ENCODE measurements around the gene TIGD7.
"Not testable (repeated sequence)": the region's sequence is repeated elsewhere in the genome, so short reads cannot be mapped to it uniquely, and the experiment has no call there.

Gene TIGD7

GRCh38 chr16:3282730-3283542 is 22.3 kb downstream of the TIGD7 start, which contains the start of gene ZNF263:
Gene ZNF263, plus strand, starts transcription at chr16:3283491. Its CDS starts 328 bp downstream, at chr16:3283819.
- peak; percentile 88 for DNase-seq (ENCODE audit: low read depth)

GRCh38 chr16:3282103-3282729 is 23.0 kb downstream of the TIGD7 start:
- no peak for DNase-seq (ENCODE audit: low read depth)

- DNase-seq (ENCODE audit: low read depth) = no peak
These were observed 23.9 kb downstream of the TIGD7 start for GRCh38 chr16:3281222-3281820.

GRCh38 chr16:3276679-3277078 is 28.6 kb downstream of the TIGD7 start:
- no peak for DNase-seq (ENCODE audit: low read depth)

- DNase-seq (ENCODE audit: low read depth) = no peak
These were observed 30.3 kb downstream of the TIGD7 start for GRCh38 chr16:3274947-3275346.

- no peak for DNase-seq (ENCODE audit: low read depth)
These were observed 30.7 kb downstream of the TIGD7 start for GRCh38 chr16:3274490-3274889.

- not testable (repeated sequence) for DNase-seq (ENCODE audit: low read depth)
These were observed 33.9 kb downstream of the TIGD7 start for GRCh38 chr16:3271281-3271680.

GRCh38 chr16:3270718-3271117 is 34.5 kb downstream of the TIGD7 start:
- not testable (repeated sequence) for DNase-seq (ENCODE audit: low read depth)

GRCh38 chr16:3268294-3268693 is 36.9 kb downstream of the TIGD7 start:
- DNase-seq (ENCODE audit: low read depth) = no peak

- no peak for DNase-seq (ENCODE audit: low read depth)
These were observed 38.2 kb downstream of the TIGD7 start for GRCh38 chr16:3266873-3267537.

- peak; percentile 93 for DNase-seq (ENCODE audit: low read depth)
These were observed 40.8 kb downstream of the TIGD7 start for GRCh38 chr16:3264137-3265036.

- no peak for DNase-seq (ENCODE audit: low read depth)
These were observed 42.7 kb downstream of the TIGD7 start for GRCh38 chr16:3262517-3262916.

GRCh38 chr16:3259836-3260235 is 45.4 kb downstream of the TIGD7 start:
- DNase-seq (ENCODE audit: low read depth) = no peak

GRCh38 chr16:3256866-3257465 is 48.3 kb downstream of the TIGD7 start:
- no peak for DNase-seq (ENCODE audit: low read depth)

- DNase-seq (ENCODE audit: low read depth) = no peak
These were observed 48.9 kb downstream of the TIGD7 start, which contains the start of gene MEFV for GRCh38 chr16:3256146-3256865. Gene MEFV, minus strand, starts transcription at chr16:3256633. Its CDS starts 46 bp downstream, at chr16:3256587.

GRCh38 chr16:3254309-3254708 is 50.9 kb downstream of the TIGD7 start:
- no peak for DNase-seq (ENCODE audit: low read depth)

GRCh38 chr16:3252967-3253366 is 52.3 kb downstream of the TIGD7 start:
- no peak for DNase-seq (ENCODE audit: low read depth)

GRCh38 chr16:3249451-3249850 is 55.8 kb downstream of the TIGD7 start:
- no peak for DNase-seq (ENCODE audit: low read depth)

- no peak for DNase-seq (ENCODE audit: low read depth)
These were observed 56.2 kb downstream of the TIGD7 start for GRCh38 chr16:3249020-3249419.
